HG03558 (cell line): Measurements from ENCODE around the gene SLC1A3.
"Not testable (repeated sequence)": the region's sequence is repeated elsewhere in the genome, so short reads cannot be mapped to it uniquely, and the experiment has no call there.

Source experiments
- ATAC-seq: cut with Tn5 transposase; IDR thresholded peaks from one replicate; pipeline ENCODE4 v1.9.1; 2021; ENCODE audit warnings: moderate number of reproducible peaks; ENCODE audit not compliant: unreplicated experiment; ENCODE audit errors: extremely low read depth

SLC1A3 gene

GRCh38 chr5:36629729-36630128 is 23.3 kb downstream of the SLC1A3 start:
- ATAC-seq: no peak

- ATAC-seq: no peak
These were observed 24.1 kb downstream of the SLC1A3 start for GRCh38 chr5:36630201-36631145.

DNA sequence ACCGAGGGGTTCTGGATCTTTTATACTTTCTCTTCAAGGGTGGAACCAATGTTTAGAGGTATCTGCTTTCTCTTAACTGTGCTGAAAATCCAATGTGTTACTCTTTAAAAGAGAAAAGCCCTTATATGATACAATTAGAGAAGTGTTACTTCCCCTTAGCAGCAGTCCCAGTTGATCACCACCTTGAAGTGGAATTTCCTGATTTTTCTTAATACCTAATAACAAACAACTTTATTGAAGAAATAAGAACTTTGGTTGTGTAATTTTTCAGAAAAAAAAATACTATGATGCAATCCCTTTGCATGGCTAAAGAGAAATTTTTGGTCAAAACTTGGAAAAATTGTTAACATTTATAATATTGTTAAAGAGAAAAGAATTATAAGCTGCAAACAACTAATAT is 24.7 kb downstream of the SLC1A3 start:
- no peak for ATAC-seq

GRCh38 chr5:36631620-36632362 is 25.4 kb downstream of the SLC1A3 start:
- no peak for ATAC-seq

- ATAC-seq: no peak
These were observed 25.9 kb downstream of the SLC1A3 start for GRCh38 chr5:36632363-36632664.

DNA sequence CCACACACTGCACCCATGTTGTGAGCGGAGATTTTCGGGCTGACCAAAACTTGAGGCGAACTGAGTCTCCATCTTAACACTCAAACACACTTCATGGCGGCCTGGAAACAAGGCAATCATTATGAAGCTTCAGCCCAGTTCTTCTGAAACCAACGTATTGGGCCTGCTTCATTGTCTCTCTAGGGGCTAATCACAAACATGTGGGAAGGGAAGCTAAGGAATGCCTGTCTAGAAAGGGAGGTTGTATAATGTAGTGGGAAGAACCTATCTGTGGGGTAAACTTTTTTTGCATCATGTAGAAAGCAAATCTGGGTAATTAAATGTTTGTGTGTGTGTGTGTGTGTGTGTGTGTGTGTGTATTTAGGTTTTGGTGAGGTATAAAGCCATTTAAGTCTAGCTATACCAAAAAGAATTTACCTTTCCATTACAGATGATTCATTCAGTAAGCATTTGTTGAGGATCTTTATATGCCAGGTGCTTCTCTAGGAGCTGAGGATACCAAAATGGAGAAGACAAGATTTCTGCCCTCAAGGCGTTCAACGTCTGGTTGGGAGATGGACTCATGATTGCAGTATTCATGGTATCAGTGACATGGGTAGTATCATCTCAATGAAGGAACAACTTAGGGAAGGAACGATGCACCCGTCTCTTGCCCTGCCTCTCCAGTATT is 29.4 kb downstream of the SLC1A3 start:
- ATAC-seq: no peak

- ATAC-seq: no peak
These were observed 30.7 kb downstream of the SLC1A3 start for GRCh38 chr5:36637101-36637500.

GRCh38 chr5:36637516-36637915 is 31.1 kb downstream of the SLC1A3 start:
- ATAC-seq: no peak

- ATAC-seq: no peak
These were observed 31.6 kb downstream of the SLC1A3 start for GRCh38 chr5:36638056-36638455.

DNA sequence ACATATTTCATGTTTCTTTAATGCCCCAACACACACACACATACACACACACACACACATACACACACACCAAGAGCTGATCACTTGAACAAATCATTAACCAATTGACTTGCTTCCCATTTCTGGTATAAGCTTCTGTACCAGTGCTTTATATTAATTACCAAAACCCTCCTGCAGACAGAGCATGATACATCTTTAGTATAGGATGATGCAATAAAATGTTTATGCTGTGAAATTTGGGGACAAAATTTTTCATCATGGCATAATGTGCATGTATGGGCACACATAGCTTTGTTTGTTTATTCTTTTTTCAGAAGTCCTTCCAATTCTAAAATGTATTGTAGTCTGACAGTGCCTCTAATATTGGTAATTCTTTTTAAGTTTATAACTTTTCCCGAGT is 34.5 kb downstream of the SLC1A3 start:
- no peak for ATAC-seq

DNA sequence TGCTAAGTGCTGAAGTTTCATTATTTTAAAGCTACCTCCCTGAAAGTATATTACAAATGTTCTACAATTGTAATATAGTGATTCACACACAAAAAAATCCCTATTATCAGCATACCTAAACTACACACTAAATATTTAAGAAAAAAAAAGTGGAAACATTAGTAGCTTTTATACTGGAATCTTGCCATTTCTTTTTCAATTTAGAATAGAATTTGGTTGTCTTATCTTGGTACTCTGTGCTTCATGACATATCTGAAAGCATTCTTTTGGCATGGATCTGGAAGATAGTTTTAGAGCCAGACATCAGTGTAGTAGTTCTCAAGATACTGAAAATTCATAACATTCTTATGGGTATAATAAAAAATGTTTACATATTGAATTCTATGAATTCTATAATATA is 35.0 kb downstream of the SLC1A3 start:
- ATAC-seq: no peak

DNA sequence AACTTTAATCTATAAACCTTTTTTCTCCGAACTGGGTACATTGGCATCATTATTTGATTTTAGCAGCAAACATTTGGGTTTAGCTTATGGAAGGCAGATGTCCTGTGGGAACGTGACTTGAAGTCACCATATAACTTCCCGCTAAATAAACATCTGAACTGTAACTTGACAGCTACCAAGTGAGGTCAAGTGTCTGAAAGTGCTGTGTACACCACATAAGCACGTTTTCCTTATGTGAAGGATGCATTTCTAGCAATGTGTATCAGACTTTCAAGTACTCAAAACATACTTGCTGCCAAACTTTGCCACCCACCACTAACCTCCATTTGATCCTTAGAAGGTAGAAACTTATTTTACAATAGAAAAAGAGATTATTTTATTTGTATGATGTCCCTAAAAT is 35.7 kb downstream of the SLC1A3 start:
- no peak for ATAC-seq

- no peak for ATAC-seq
These were observed 36.8 kb downstream of the SLC1A3 start for GRCh38 chr5:36643162-36643561.

DNA sequence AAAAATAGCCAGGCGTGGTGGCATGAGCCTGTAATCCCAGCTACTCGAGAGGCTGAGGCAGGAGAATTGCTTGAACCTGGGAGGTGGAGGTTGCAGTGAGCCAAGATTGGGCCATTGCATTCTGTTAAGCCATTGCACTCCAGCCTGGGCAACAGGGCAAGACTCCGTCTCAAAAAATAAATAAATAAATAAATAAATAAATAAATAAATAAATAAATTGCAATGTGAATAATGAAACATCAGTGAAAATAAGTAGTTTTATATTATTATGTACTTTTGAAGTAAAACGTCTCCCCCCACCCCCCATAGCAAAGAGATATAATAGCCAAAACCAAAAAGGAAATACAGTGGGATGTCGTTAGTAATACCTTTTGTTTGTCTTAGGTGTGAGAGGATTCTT is 37.4 kb downstream of the SLC1A3 start:
- ATAC-seq: not testable (repeated sequence)

DNA sequence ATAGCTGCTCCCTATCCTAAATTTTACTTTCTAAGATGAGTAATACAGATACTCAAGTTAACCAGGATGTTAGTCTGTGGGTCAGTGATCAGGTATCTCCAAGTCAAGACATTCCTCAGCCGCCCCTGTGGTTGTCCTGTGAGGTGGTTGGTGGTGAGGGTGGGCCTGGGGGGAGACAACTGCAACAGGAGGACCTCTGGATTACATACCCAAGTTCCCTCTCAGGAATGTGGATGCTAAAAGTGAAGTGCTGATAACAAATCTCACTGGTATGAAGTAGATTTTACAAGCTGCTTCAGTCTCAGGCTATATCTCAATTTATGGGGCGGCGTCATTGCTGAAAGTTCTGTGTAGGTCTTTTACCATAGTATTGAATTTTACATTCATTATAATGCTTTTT is 38.3 kb downstream of the SLC1A3 start:
- no peak for ATAC-seq

DNA sequence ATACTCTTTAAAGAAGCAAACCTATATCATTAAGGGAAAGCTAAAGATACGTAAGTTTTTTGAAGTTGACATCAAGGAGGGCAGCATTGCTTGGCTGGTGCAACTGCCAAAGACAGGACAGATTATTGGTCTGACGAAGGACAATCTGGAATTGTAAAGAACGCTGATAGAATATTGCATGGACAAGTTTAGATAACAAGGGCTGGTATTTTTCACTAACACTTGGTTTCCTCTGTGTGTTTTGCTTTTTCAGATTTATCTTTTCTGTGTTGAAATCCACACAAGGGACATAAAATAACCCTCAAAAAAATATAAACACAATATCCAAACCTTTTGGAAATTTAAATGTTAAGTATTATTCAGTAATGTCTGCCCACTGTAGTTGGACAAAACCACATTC is 39.7 kb downstream of the SLC1A3 start:
- ATAC-seq: no peak

DNA sequence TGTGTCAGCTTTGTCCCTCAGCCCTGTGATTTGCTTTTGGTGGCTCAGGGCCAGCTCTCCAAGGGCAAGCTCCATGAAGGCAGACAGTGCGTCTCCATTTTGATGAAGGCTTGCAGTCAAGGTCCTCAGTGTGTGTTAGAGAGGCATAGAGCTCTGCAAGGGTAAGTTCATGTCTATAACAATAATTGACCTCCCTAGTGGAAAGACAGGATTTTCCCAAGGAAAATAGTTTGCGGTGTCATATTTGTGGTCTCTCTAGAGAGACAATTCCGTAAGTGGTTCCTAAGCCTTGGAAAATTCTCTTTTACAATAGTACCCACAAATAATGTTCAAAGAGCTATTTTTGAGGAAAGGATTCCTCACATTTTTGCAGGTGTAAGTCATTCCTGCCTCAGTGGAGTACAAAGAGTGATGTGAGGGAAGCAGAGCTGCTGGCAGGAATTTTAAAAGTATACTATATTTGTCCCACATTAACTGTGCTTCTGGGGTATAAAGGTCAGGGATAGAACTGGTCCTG is 40.2 kb downstream of the SLC1A3 start:
- no peak for ATAC-seq

GRCh38 chr5:36647046-36647445 is 40.6 kb downstream of the SLC1A3 start:
- ATAC-seq: no peak

GRCh38 chr5:36648426-36648825 is 42.0 kb downstream of the SLC1A3 start:
- no peak for ATAC-seq

DNA sequence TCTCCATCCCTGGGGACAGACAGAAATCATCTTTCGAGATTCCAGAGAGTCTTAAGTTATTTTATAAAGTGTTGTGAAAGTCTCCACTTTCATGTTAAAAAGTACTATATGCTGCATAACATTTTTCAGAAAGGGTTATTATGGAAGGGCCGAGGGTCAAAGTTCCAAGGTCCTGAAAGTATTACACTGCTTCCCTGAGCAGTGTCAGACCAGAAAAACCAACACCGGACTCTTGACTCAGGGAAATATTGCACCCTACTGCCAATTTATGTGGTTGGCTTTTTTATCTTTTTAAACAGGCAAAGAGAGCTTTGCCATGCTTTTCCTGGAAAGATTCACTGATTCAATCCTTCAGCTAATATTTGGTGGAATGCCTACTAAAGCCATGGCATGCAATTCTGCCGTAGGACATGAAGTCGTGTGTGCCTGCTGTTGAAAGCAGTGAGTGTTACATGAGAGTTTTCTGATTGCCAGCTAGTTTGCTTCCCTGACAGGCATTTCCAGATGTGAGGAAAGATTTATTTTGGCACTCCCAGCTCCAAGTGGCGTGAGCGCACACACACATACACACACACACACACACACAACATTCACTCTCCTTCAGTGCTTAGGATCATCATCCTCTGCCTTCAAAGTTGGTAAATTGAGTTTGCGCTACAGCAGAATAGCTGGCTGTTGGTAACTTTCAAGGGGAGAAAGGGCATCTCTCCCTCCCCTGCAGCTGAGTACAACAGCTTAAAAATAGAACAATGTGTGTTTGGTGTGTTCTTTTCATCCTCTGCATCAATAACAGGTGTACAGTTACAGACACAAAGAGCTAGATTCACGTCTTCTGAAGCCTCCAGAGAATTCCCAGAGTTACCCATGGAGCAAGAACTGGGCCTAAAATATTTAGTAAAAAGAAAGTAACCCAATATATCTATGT is 45.6 kb downstream of the SLC1A3 start:
- ATAC-seq: no peak
